Activated CD4-positive, alpha-beta T cell treated with anti-CD3 and anti-CD28 coated beads, Interleukin-2, amount 50 U/mL, for 48 hours (primary cell): ENCODE measurements around the gene ZBTB8A.
A peak's percentile ranks its signal among the peaks of the same experiment; 100 is the strongest.
"Not testable (repeated sequence)": the region's sequence is repeated elsewhere in the genome, so short reads cannot be mapped to it uniquely, and the experiment has no call there.

ENCODE experiments used
- DNase-seq, 2 experiments: peaks; one replicate each; pipeline ENCODE4 v3.0.0-alpha.2; 2020

Gene ZBTB8A

DNA sequence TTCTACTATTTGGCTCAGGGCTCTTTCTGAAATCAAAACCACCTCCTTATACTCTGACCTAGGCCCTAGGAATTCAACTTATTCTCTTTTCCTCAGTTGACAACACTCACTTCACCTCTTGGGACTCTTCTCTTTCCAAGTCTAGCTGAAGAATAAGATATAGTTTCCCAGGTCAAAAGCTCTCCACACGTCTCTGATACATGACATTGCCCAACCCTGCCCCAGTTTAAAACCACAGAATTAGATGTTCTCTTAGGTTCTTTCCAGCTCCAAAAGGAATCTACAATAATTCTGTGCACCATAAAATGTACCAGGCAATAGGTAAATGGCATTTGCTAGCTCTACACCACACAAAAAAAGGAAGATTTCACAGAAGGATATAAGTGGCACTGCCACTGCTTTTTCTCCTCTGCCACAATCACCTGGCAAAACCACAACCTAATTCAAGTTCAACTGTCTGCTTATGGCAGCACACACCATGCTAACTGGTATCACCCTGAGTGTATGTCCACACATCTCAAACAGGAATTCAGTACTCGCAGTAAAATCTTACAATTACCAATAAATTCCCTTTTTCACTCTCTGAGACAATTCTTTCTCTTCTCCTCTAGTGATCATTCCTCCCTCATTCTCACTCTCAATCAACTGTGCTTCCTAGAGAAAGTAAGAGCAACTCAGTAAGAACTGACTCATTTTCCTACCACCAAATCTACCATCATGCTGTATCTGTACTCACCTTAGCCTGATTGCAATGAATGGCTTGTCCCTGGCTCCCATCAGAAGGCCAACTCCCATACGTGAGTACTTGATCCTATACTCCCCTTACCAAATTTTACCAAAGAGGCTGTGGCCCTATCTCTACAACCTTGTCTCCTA, 83.8 kb downstream of the ZBTB8A start:
- DNase-seq: peak; percentile 20 to 38

DNA sequence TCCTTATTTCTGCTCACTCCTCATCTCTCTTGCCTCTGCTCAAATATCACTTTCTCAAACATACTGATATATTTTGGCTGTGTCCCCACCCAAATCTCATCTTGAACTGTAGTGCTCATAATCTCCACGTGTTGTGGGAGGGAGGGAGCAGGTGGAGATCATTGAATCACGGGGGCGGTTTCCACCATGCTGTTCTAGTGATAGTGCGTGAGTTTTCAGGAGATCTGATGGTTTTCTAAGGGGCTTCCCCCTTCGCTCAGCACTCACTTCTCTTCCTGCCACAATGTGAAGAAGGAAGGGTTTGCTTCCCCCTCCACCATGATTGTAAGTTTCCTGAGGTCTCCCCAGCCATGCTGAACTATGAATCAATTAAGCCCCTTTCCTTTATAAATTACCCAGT, 84.5 kb downstream of the ZBTB8A start:
- peak; percentile 54 to 61 for DNase-seq

DNA sequence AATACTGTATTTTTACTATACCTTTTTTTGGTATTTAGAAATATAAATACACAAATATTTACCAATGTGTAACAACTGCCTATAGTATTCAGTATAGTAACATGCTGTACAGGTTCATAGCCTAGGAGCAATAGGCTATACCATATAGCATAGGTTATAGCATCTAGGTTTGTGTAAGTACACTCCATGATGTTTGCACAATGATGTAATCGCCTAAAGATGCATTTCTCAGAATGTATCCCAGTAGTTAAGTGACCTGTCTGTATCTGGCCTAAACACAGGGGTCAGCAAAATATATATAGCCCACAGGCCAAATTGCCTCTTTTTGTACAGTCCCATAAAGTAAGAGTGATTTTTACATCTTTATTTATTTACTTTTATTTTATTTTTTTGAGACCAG, 86.9 kb downstream of the ZBTB8A start:
- no peak for DNase-seq

DNA sequence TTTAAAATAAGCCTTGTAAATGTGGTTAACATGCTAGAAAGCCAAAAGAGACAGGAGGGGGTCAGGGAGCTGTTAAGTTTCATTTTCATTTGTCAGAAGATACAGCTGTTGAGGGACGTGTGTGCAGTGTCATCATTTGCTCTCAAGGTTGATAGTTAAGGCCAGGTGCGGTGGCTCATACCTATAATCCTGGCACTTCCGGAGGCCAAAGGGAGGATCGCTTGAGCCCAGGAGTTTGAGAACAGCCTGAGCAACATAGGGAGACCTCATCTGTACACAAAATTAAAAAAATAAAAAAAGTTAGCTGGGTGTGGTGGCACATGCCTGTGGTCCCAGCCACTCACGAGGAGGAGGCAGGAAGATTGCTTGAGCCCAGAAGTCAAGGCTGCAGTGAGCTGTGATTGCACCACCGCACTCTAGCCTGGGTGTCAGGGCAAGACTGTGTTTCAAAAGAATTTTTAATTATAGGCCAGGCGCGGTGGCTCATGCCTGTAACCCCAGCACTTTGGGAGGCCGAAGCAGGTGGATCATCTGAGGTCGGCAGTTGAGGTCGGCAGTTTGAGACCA, 88.5 kb downstream of the ZBTB8A start:
- no peak for DNase-seq

DNA sequence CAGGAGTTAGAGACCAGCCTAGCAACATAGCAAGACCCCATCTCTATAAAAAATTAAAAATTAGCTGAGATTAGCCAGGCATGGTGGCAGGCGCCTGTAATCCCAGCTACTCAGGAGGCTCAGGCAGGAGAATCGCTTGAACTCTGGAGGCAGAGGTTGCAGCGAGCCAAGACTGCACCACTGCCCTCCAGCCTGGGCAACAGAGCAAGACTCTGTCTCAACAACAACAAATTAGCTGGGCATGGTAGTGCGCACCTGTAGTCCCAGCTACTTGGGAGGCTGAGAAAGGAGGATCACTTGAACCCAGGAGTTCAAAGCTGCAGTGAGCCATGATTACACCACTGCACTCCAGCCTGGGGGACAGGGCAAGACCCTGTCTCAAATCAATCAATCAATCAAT, 90.9 kb downstream of the ZBTB8A start:
- DNase-seq: not testable (repeated sequence)

DNA sequence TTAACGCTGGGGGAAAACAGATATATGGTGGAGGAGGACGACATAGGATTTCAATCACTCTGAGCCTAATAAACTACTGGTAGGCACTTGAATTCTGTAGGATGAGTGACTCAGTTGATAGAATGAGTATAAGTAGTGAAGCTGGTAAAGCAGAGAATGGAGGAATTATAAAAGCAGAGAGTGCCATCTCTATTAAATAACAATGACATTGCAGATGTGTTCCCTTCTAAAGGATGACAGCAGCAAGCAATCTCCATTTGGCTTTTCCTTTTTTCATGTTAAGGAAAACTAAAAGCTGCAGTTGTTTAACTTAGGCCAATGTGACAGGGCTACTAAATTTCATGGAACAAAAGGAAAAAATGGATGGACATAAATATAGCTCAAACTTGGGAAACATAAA, 93.6 kb downstream of the ZBTB8A start:
- no peak for DNase-seq

DNA sequence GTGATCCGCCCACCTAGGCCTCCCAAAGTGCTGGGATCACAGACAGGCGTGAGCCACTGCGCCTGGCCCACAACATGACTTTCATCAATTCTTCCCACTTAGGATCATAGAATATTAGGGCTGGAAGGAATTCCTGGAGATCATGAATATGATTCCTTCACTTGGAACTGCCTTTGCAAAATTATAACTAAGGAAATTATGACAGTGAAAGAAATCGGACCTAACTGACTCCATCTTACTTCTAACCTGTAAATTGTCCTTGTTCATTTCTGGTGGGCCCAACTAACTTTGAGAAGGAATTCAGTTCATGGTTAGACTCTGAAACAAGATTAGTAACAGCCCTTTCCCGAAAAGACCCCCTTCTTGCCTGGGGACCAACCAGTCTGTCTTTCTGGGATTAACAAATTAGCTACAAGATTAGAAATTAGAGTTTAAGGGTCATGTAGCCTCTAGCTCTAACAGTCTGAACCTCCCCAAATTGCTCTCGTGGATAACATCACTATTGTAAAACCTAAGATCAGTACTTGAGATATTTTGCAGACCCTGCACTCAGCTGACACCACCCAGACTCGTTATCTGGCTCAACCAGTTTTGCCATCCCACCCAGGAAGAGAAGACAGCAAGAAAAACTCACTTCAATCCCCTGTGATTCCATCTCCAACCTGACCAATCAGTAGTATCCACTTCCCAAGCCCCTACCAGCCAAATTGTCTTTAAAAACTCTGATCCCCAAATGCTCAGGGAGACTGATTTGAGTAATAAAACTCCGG, 96.5 kb downstream of the ZBTB8A start:
- no peak for DNase-seq

DNA sequence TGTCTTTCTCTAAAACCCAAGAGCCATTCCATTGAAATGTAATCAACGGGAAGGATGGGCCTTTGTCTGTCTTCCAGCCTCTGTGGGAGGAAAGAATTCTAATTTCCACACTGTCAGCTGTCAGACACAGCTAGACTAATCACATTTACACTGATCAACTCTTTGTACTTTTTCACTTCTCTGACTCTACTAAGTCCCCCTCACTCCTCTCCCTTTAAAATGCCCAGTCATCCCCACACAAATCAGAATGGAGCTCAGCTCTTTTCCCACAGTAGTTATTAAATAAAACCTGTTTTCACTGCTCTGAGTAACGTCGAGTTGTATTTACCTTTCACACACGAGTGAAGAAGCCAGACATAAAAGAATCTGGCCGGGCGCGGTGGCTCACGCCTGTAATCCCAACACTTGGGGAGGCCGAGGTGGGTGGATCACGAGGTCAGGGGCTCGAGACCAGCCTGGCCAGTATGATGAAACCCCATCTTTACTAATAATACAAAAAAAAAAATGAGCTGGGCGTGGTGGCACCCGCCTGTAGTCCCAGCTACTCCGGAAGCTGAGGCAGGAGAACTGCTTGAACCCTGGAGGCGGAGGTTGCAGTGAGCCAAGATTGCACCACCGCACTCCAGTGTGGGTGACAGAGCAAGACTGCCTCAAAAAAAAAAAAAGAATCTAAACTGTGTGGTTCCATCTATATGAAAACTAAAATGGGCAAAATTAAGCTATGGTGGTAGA, 97.9 kb downstream of the ZBTB8A start:
- DNase-seq: no peak

DNA sequence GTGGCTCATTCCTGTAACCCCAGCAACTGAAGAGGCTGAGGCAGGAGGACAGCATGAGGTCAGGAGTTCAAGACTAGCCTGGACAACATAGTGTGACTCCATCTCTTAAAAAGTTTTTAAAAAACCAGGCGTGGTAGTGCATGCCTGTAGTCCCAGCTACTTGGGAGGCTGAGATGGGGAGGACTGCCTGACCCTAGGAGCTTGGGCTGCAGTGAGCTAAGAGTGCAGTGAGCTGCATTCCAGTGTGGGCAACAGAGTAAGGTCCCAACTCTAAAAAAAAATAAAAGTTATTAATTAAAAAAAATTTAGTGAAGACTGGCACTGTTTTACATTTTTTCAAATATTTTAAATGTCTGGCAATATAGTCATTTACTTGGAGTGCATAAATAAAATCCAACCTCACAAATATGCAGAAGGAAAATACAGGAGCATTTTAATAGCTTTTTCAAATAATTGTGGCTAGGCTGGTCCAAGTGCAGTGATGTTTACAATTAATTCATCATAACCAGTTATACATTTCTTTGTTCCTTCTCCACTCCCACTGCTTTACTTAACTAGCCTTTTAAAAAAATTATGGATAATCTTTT, 100.4 kb downstream of the ZBTB8A start:
- DNase-seq: no peak

DNA sequence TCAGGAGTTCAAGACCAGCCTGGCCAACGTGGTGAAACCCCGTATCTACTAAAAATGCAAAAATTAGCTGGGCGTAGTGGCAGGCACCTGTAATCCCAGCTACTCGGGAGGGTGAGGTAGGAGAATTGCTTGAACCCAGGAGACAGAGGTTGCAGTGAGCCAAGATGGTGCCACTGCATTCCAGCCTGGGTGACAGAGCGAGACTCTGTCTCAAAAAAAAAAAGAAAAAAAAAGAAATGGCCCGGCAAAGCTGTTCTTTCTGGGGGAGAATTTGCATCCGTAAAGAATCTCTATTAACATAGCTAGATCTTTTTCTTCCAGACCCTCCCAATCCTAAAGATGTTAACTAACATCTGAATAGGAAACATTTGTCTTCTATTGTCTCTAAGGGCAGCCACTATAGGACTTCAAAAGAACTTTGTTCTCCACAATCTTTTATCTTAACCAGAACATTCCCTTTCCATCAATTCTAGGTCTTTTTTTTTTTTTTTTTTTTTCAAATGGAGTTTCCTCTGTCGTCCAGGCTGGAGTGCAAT, 103.1 kb downstream of the ZBTB8A start:
- DNase-seq: not testable (repeated sequence)

DNA sequence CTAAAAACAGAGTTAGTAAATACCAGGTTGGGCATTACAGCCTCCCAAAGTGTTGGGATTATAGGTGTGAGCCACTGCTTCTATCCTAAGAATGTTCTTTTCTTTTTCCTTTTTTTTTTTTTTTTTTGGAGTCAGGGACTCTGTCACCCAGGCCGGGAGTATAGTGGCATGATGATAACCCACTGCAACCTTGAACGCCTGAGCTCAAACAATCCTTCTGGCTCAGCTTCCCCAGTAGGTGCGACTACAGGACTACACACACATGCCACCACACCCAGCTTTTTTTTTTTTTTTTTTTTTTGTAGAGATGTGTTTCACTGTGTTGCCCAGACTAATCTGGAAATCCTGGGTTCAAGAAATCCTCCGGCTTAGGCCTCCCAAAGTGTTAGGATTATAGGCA, 105.2 kb downstream of the ZBTB8A start:
- no peak for DNase-seq

DNA sequence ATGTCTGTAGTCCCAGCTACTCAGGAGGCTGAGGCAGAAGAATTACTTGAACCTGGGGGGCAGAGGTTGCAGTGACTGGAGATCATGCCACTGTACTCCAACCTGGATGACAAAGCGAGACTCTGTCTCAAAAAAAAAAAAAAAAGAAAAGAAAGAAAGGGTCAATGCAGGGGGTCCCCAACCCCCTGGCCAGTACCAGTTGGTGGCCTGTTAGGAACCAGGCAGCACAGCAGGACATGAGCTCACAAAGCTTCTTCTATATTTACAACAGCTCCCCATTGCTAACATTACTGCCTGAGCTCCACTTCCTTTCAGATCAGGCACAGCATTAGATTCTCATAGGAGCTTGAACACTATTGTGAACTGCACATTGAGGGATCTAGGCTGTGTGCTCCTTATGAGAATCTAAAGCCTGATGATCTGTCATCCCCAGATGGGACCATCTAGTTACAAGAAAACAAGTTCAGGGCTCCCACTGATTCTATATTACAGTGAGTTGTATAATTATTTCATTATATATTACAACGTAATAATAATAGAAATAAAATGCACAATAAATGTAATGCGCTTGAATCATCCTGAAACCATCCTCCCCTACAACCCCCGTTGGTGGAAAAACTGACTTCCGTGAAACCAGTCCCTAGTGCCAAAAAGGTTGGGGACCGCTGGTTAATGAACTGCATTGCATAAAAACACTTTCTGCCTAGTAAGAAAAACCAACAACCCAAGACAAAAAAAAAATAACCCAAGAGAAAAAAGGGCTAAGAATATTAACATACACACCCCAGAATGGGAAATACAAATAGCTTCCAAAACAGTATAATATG, 108.3 kb downstream of the ZBTB8A start:
- peak in 1 of 2 experiments; percentile 38 for DNase-seq

DNA sequence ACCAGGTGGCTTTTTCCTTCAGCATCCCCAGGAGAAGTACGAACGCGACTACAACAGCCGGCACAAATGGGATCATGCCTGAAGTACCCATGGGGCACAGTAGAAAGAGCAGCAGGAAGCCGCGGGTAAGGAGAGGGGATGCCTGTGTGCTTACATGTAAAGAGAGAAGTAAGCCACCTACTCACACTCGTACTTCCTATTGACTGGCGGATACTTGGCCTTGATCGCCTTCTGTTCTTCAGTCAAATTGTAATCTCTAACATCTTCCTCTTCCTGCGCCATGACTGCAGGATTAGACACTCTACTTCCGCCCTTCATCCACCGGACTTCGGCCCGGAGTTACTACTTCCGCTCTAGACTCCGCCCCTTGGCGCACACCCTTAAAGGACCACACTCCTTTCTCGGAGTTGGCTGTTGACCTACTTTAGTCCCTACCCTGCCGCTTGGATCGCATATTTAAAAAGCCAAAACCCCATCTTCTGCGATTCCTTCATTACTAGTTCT, 111.1 kb downstream of the ZBTB8A start, which contains the start of gene ZBTB8OS:
ZBTB8OS (minus strand) TSS at position 303 of the 504 bp plus-strand sequence; CDS start at position 282, 21 bp downstream.
- DNase-seq: peak; percentile 84 to 90

DNA sequence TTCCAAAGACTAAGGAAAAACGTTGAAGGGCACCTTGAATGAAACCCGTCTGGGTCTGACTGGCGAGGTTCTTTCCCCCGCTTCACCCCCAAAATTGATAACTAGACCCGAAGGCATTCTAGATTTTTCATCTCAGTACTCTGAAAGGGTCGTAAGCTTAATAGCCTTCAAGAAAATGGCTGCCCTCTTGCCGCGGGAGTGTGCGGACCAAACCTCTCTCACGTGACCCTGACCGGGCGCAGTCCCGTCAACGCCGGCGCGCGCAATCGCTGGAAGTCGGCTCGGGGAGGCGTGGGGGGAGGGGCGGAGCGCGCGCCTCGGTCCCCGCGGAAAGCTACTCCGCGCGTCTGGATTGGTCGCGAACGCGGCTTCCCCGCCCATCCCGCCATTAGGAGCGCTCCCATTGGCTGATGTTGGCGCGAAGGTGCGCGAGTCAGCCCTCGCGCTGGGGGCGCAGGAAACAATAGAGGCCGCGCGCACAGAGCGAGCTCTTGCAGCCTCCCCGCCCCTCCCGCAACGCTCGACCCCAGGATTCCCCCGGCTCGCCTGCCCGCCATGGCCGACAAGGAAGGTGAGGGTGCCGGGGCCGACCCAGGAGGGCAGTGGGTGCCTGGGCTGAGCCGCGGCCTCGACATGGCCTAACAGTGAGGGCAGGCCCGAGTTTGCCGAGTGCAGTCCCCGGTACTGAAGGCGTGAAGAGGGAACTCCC, 111.7 kb downstream of the ZBTB8A start, which contains the start of gene RBBP4:
RBBP4 (plus strand) TSS at position 457 of the 709 bp plus-strand sequence; CDS start at position 556, 99 bp downstream.
- DNase-seq: peak; percentile 98

DNA sequence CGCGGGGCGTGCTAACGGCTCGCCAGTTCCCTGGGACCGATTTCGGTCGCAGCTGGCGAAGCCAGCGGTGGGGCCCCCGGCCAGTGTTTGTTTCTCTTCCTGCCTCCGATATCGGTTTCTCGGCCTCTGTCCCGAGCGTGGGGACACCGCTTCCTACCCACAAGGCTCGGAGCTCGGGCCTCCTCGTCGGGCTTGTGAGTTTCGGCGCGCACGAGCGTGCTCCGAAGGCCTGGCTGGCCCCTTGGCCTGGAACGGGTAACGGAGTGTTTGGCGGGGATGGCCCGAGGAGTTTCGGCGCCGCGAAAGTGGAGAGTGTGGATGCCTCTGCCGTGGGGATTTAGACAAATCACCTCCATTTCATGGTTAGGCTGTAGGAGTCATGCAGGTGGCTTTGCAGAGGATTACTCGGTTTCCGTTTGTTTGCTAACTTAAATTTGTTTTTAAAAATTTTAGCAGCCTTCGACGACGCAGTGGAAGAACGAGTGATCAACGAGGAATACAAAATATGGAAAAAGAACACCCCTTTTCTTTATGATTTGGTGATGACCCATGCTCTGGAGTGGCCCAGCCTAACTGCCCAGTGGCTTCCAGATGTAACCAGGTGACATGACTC, 112.3 kb downstream of the ZBTB8A start:
- no peak for DNase-seq

DNA sequence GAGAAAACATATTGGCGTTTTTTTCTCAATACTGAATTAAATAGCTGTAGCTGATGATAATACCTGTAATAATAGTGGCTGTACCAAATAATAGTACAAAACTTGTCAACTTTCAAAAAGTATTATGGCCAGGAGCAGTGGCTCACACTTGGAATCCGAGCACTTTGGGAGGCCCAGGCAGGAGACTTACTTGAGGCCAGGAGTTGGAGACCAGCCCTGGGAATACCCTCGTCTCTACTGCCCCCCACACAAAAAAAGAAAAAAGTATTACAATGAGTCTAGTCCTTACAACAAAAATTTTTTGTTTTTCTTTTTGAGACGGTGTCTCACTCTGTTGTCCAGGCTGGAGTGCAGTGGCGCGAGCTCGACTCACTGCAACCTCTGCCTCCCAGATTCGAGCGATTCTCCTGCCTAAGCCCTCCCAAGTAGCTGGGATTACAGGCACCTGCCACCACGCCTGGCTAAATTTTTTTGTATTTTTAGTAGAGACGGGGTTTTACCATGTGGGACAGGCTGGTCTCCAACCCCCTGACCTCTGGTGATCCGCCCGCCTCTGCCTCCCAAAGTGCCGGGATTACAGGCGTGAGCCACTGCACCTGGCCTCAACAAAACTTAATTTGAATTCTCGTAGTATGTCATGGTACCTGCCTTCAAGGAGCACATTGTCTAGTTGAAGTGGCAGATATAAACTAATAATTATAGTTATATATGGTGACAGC, 113.2 kb downstream of the ZBTB8A start:
- no peak for DNase-seq
